ENCODE measurements around the gene ERI2. TPM values are rescaled to one million over a fixed set of nuclear protein-coding genes. Genes with fewer than 3 reads are reported as not detected.

Gene ERI2
- total and polyA plus RNA-seq, 2 of the 13 experiments (the other 11 are each of a cell fraction or from before 2014, with no cell fraction given), result 17.4 to 41.3 TPM

DNA sequence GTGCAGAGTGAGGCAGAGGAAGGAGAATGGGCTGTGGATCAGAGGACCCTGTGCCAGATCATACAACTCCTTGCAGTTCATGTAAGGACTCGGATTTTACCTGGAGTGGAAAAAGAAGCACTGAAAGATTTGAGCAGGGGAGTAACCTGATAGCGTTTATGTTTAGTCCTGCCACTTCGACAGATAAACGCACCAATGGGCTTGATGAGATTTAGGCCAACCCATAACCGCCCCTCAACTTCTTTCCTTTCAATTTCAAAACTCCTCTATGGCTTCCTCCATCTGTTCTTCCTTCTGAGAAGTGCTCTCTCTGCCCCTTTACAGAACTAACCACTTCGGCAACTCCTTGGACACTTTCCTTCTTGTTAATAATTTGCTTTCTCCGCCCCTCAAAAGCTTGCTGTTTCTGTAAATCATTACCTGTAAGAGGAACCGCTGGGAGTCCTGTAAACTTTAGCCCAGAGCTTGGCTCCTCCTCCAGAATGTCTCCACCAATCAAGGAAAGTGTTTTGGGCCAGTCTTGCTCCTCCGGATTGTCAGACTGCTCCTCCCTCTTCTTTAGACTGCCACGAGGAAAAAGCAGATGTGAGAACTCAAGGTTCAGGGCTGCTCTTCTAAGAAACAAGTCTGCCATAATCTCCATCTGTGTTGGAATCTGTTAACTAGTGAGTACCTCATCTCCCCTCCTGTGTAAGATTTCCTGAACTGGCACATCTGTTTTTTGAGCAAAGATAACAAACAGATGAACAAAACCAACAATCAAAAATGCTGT lies 42.6 kb downstream of the ERI2 start, which contains the start of gene ACSM3 (continued):
- no peak for TF ChIP-seq ARID2 (CRISPR knock-in tag; IDR thresholded peaks at IDR 0.05; ENCODE audit: borderline replicate concordance)
- no peak for TF ChIP-seq BCL3 (CRISPR knock-in tag; IDR thresholded peaks at IDR 0.05)
- no peak for TF ChIP-seq ZNF749 (CRISPR knock-in tag; IDR thresholded peaks at IDR 0.05; ENCODE audit: borderline replicate concordance)
- TF ChIP-seq ZSCAN21 (CRISPR knock-in tag; IDR thresholded peaks at IDR 0.05; ENCODE audit: borderline replicate concordance), result no peak
- no peak for TF ChIP-seq CHD2 (IDR thresholded peaks at IDR 0.05; ENCODE audit: low read depth, low read length)
- TF ChIP-seq ZNF75D (CRISPR knock-in tag; IDR thresholded peaks at IDR 0.05; ENCODE audit: borderline replicate concordance), result no peak
- TF ChIP-seq ZBTB20 (CRISPR knock-in tag; IDR thresholded peaks at IDR 0.05; ENCODE audit: borderline replicate concordance, low read depth), result peak; percentile 70; the same call in 1 of the 2 replicates
- no peak for TF ChIP-seq ZNF260 (CRISPR knock-in tag; IDR thresholded peaks at IDR 0.05; ENCODE audit: borderline replicate concordance, low read depth)
- no peak for TF ChIP-seq SOX13 (IDR thresholded peaks at IDR 0.05)
- TF ChIP-seq SOX13 (CRISPR knock-in tag; conservative IDR thresholded peaks at IDR 0.05 in 1 of 2, IDR thresholded peaks at IDR 0.05 in 1 of 2), result no peak
- TF ChIP-seq ZNF251 (CRISPR knock-in tag; IDR thresholded peaks at IDR 0.05), result no peak
- no peak for TF ChIP-seq ZSCAN31 (CRISPR knock-in tag; IDR thresholded peaks at IDR 0.05; ENCODE audit: low read depth)
- TF ChIP-seq ESRRA (CRISPR knock-in tag; IDR thresholded peaks at IDR 0.05; ENCODE audit: low read depth), result no peak
- TF ChIP-seq, protein P1, sequence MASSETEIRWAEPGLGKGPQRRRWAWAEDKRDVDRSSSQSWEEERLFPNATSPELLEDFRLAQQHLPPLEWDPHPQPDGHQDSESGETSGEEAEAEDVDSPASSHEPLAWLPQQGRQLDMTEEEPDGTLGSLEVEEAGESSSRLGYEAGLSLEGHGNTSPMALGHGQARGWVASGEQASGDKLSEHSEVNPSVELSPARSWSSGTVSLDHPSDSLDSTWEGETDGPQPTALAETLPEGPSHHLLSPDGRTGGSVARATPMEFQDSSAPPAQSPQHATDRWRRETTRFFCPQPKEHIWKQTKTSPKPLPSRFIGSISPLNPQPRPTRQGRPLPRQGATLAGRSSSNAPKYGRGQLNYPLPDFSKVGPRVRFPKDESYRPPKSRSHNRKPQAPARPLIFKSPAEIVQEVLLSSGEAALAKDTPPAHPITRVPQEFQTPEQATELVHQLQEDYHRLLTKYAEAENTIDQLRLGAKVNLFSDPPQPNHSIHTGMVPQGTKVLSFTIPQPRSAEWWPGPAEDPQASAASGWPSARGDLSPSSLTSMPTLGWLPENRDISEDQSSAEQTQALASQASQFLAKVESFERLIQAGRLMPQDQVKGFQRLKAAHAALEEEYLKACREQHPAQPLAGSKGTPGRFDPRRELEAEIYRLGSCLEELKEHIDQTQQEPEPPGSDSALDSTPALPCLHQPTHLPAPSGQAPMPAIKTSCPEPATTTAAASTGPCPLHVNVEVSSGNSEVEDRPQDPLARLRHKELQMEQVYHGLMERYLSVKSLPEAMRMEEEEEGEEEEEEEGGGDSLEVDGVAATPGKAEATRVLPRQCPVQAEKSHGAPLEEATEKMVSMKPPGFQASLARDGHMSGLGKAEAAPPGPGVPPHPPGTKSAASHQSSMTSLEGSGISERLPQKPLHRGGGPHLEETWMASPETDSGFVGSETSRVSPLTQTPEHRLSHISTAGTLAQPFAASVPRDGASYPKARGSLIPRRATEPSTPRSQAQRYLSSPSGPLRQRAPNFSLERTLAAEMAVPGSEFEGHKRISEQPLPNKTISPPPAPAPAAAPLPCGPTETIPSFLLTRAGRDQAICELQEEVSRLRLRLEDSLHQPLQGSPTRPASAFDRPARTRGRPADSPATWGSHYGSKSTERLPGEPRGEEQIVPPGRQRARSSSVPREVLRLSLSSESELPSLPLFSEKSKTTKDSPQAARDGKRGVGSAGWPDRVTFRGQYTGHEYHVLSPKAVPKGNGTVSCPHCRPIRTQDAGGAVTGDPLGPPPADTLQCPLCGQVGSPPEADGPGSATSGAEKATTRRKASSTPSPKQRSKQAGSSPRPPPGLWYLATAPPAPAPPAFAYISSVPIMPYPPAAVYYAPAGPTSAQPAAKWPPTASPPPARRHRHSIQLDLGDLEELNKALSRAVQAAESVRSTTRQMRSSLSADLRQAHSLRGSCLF (CRISPR knock-in tag; IDR thresholded peaks at IDR 0.05; ENCODE audit: borderline replicate concordance), result no peak

Measured in HepG2 (cell line).